Measurements from ENCODE around the gene SLC38A3. TPM values are rescaled to one million over a fixed set of nuclear protein-coding genes. Genes with fewer than 3 reads are reported as not detected.

The SLC38A3 gene
- total RNA-seq, 1 donor: 0.36 TPM

DNA sequence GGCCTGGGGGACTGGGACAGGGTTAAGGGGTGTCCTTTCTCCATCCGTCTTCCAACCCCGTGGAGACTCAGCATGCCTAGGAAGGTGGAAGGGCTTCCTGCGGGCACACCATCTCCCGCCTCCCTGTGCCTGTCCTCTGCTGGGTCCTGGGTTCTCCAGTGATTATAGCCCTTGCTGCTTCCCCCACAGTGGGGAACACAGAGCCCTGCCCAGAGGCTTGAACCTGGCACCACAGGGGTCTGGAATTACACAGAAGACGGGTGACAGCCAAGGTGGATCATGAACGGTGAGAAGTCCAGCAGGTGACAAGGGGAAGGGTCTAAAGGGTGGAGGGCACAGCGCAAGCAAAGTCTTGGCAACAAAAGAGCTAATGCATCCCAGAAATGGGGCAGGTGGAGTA lies 57.7 kb downstream of the SLC38A3 start:
- TF ChIP-seq, protein P1, sequence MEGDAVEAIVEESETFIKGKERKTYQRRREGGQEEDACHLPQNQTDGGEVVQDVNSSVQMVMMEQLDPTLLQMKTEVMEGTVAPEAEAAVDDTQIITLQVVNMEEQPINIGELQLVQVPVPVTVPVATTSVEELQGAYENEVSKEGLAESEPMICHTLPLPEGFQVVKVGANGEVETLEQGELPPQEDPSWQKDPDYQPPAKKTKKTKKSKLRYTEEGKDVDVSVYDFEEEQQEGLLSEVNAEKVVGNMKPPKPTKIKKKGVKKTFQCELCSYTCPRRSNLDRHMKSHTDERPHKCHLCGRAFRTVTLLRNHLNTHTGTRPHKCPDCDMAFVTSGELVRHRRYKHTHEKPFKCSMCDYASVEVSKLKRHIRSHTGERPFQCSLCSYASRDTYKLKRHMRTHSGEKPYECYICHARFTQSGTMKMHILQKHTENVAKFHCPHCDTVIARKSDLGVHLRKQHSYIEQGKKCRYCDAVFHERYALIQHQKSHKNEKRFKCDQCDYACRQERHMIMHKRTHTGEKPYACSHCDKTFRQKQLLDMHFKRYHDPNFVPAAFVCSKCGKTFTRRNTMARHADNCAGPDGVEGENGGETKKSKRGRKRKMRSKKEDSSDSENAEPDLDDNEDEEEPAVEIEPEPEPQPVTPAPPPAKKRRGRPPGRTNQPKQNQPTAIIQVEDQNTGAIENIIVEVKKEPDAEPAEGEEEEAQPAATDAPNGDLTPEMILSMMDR (IDR thresholded peaks at IDR 0.05; ENCODE audit: extremely low read depth, low read depth, low read length): no peak
- H3K36me3 ChIP-seq (ENCODE audit: insufficient read depth, low read length): peaks cover 19% of the 10 kb centered on the region
- H3K4me2 ChIP-seq (ENCODE audit: insufficient read depth, low read length): no peak overlapping the region
- H3K4me1 ChIP-seq (ENCODE audit: insufficient read depth, low read length): peaks cover 33% of the 10 kb centered on the region
- H3K27me3 ChIP-seq (ENCODE audit: insufficient read depth, low read length): no peaks in the 10 kb centered on the region
- DNase-seq (ENCODE audit: insufficient read length, low spot score, missing footprints): peak; percentile 72
- H3K27ac ChIP-seq (ENCODE audit: low read depth, low read length): no peak overlapping the region
- H3K79me2 ChIP-seq (ENCODE audit: insufficient read depth, low read length): peaks cover 6% of the 10 kb centered on the region
- H3K9me3 ChIP-seq (ENCODE audit: low read depth, low read length): no peaks in the 10 kb centered on the region
- H3K4me3 ChIP-seq (ENCODE audit: insufficient read depth, low read length): no peak overlapping the region
- no peaks in the 10 kb centered on the region for H4K20me1 ChIP-seq (ENCODE audit: insufficient read depth, low read length)
- H2AFZ ChIP-seq (ENCODE audit: low read length): no peak overlapping the region

DNA sequence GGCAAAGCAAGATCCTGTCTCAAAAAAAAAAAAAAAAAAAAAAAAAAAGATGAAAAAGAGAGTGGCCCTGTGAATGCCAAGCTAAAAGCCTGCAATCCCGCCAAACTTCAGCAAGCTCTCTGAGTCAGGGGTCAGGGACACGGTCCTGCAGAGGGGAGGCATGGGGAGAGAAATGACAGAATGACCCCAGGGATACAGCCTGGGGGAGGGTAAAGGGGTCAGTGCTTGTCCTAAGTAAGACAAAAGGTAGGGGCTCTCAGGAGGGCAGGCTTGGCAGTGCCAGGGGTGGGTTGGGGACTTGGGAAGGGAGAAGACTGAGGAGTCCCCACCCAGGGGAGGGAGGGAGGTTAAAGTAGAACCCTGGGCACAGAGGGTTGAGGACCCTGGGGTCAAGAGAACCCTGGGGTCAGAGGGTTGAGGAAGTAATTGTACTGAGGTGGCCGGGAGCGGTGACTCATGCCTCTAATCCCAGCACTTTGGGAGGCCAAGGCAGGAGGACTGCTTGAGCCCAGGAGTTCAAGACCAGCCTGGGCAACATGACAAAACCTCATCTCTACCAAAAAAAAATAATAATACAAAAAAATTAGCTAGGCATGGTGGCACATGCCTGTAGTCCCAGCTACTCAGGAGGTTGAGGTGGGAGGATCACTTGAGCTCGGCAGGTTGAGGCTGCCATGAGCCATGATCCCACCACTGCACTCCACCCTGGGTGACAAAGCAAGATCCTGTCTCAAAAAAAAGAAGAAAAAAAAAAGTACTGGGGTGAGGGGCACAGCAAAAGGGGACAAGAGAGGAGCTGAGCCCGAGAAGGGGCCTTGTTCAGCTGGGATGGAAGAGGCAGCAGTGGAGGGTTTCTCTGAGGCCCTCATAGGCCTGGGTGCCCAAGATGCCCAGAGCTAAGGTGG lies 58.7 kb downstream of the SLC38A3 start:
- peaks cover 9% of the 10 kb centered on the region for H3K36me3 ChIP-seq (ENCODE audit: insufficient read depth, low read length)
- H3K4me1 ChIP-seq (ENCODE audit: insufficient read depth, low read length): peaks cover 41% of the 10 kb centered on the region
- TF ChIP-seq, protein P1 (IDR thresholded peaks at IDR 0.05; ENCODE audit: extremely low read depth, low read depth, low read length): no peak
- peak overlapping the region; percentile 57 for H3K4me2 ChIP-seq (ENCODE audit: insufficient read depth, low read length)
- H3K27me3 ChIP-seq (ENCODE audit: insufficient read depth, low read length): no peaks in the 10 kb centered on the region
- no peak overlapping the region for H2AFZ ChIP-seq (ENCODE audit: low read length)
- no peaks in the 10 kb centered on the region for H3K9me3 ChIP-seq (ENCODE audit: low read depth, low read length)
- peak overlapping the region; percentile 54 for H3K27ac ChIP-seq (ENCODE audit: low read depth, low read length)
- peak; percentile 95 for DNase-seq (ENCODE audit: insufficient read length, low spot score, missing footprints)
- H4K20me1 ChIP-seq (ENCODE audit: insufficient read depth, low read length): no peaks in the 10 kb centered on the region
- peak overlapping the region; percentile 11 for H3K4me3 ChIP-seq (ENCODE audit: insufficient read depth, low read length)
- H3K79me2 ChIP-seq (ENCODE audit: insufficient read depth, low read length): no peaks in the 10 kb centered on the region

DNA sequence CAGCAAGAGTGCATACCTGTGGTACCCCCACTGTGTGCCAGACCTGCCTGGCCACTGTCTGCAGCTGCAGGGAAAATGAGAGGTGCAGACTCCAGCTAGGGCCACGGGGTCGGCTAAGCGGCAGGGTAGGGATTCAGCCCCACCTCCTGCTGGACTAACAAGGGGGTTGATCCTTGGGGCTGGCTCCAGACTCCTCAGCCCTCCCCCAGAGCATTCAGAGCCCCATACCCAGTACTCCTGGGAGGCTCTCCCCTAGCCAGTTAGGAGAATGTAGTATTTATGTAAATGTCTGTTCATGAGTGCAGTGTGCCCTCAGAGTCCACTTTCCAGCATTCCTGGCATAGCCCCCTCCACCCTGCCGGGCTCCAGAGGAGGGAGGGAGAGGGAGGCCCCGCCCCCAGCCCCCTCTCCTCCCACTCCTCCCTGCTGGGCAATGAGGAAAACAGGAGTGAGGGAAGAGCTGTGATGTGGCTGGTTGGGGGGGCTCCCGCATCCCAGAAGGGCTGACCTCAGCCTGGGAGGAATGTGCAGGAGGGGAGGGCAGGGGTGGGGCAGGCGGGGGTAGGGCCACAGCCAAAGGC lies 59.4 kb downstream of the SLC38A3 start:
- no peaks in the 10 kb centered on the region for H3K79me2 ChIP-seq (ENCODE audit: insufficient read depth, low read length)
- H3K36me3 ChIP-seq (ENCODE audit: insufficient read depth, low read length): peaks cover 3% of the 10 kb centered on the region
- H3K4me2 ChIP-seq (ENCODE audit: insufficient read depth, low read length): peak overlapping the region; percentile 57
- peaks cover 48% of the 10 kb centered on the region for H3K4me1 ChIP-seq (ENCODE audit: insufficient read depth, low read length)
- H3K4me3 ChIP-seq (ENCODE audit: insufficient read depth, low read length): peak overlapping the region; percentile 11
- H3K27ac ChIP-seq (ENCODE audit: low read depth, low read length): peak overlapping the region; percentile 54
- peak; percentile 99 for DNase-seq (ENCODE audit: insufficient read length, low spot score, missing footprints)
- no peaks in the 10 kb centered on the region for H4K20me1 ChIP-seq (ENCODE audit: insufficient read depth, low read length)
- no peaks in the 10 kb centered on the region for H3K9me3 ChIP-seq (ENCODE audit: low read depth, low read length)
- H2AFZ ChIP-seq (ENCODE audit: low read length): no peak overlapping the region
- H3K27me3 ChIP-seq (ENCODE audit: insufficient read depth, low read length): no peaks in the 10 kb centered on the region
- TF ChIP-seq, protein P1 (IDR thresholded peaks at IDR 0.05; ENCODE audit: extremely low read depth, low read depth, low read length): no peak

DNA sequence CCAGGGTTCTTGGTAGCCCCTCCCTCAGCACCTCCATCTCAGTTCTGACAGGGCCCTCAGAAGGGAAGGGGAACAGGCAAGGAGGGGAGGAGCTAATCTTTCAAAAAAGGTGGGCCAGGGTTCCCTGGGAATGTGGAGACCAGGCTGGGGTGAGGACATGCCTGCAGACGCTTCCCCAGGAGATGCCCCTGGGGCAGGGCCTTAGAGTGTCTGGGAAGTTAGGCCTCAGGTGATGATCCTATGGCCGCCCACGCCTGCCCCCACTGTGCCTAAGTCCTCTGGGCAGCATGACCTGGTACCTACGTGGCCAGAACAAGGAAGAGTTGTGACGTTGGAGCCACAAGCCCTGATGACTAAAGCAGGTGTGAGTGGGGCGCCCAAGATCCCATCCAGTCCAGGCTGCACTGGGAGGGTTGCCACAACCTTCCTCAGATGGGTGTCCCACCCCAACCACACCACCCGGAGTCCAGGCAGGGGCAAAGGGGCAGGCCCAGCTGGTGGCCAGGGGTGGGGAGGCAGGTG lies 60.0 kb downstream of the SLC38A3 start:
- H3K9me3 ChIP-seq (ENCODE audit: low read depth, low read length): no peaks in the 10 kb centered on the region
- H2AFZ ChIP-seq (ENCODE audit: low read length): no peak overlapping the region
- TF ChIP-seq, protein P1 (IDR thresholded peaks at IDR 0.05; ENCODE audit: extremely low read depth, low read depth, low read length): no peak
- H3K27ac ChIP-seq (ENCODE audit: low read depth, low read length): peak overlapping the region; percentile 40
- H3K79me2 ChIP-seq (ENCODE audit: insufficient read depth, low read length): no peaks in the 10 kb centered on the region
- no peaks in the 10 kb centered on the region for H3K27me3 ChIP-seq (ENCODE audit: insufficient read depth, low read length)
- H4K20me1 ChIP-seq (ENCODE audit: insufficient read depth, low read length): no peaks in the 10 kb centered on the region
- peak; percentile 85 for DNase-seq (ENCODE audit: insufficient read length, low spot score, missing footprints)
- no peak overlapping the region for H3K4me3 ChIP-seq (ENCODE audit: insufficient read depth, low read length)
- no peak overlapping the region for H3K4me2 ChIP-seq (ENCODE audit: insufficient read depth, low read length)
- peaks cover 50% of the 10 kb centered on the region for H3K4me1 ChIP-seq (ENCODE audit: insufficient read depth, low read length)
- H3K36me3 ChIP-seq (ENCODE audit: insufficient read depth, low read length): no peaks in the 10 kb centered on the region

Data from osteoblast (primary cell).